HG03139 (cell line): ENCODE measurements around the gene GBP4.

Experiments
- ATAC-seq: cut with Tn5 transposase; IDR thresholded peaks from one replicate; pipeline ENCODE4 v1.9.1; 2021; ENCODE audit not compliant: unreplicated experiment

GBP4 gene

DNA sequence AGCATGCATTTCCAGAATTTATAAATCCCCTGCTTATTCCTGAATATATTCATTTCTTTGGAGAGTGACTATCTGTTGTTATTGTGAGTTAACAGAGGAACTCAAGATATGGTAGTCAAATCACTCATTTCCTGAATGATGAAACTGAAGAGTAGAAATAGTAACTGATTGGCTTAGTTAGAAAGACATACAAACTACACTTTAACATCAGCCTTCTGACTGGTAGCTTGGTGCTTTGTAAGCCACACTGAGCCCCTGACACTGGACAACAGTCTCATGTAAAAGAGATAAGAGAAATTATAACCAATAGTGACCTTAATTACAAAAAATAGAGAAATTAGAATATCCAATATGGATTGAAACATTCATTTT, 27.7 kb downstream of the GBP4 start:
- no peak for ATAC-seq

- ATAC-seq, result no peak
Measured at GRCh38 chr1:89170170-89171066, 28.3 kb downstream of the GBP4 start.

- ATAC-seq, result no peak
Measured at GRCh38 chr1:89169166-89169565, 29.6 kb downstream of the GBP4 start.

DNA sequence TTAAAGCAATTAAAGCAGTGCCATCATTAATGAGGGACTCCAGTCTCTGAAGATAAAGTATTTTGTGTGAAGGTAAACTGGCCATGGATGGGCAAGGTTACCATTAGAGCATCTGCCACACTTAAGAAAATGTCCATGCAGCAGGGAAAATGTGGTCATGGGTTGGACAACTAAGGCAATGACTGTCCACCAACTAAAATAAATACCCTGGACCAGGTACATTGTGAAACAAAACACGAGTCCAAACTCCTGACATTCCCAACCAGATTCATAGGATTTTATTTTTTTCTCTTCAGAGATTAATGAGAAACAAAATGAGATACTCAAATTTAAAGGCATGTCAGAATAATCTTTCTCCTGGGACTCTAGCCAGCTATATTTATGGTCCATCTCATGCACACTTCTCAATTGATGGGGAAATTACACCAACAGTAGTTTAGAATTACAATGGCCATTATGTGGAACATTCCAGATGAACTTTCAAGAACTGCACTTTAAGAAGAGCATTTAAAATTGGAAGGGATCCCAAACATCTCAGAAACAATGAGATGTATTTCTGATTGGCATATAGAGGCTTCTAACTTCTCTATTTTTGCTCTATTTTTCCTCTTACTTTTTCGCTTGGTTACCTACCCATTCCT, 31.0 kb downstream of the GBP4 start:
- no peak for ATAC-seq

DNA sequence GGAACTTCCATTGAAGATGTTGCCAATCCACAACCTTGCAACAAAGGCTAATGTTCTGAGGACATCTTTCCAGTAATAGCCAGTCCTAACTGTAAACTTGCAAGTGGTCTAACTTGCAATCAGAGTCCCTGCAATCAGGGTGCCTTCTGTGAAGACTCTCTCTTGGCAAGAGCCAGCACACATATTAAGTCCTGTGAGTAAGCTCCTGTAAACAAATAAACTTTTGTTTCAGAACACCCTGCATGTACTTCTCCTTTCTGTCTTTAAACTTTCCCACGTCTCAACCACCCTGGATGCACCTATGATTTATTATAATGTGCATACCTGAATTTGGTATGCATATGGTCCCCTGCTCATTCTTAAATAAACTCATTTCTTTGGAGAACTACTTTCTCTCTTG, 32.0 kb downstream of the GBP4 start:
- no peak for ATAC-seq

GRCh38 chr1:89165811-89166210, 32.9 kb downstream of the GBP4 start:
- ATAC-seq, result no peak

GRCh38 chr1:89151047-89151446, 47.7 kb downstream of the GBP4 start:
- ATAC-seq, result no peak

GRCh38 chr1:89149976-89150375, 48.8 kb downstream of the GBP4 start:
- ATAC-seq, result no peak

- no peak for ATAC-seq
Measured at GRCh38 chr1:89149229-89149628, 49.5 kb downstream of the GBP4 start.

DNA sequence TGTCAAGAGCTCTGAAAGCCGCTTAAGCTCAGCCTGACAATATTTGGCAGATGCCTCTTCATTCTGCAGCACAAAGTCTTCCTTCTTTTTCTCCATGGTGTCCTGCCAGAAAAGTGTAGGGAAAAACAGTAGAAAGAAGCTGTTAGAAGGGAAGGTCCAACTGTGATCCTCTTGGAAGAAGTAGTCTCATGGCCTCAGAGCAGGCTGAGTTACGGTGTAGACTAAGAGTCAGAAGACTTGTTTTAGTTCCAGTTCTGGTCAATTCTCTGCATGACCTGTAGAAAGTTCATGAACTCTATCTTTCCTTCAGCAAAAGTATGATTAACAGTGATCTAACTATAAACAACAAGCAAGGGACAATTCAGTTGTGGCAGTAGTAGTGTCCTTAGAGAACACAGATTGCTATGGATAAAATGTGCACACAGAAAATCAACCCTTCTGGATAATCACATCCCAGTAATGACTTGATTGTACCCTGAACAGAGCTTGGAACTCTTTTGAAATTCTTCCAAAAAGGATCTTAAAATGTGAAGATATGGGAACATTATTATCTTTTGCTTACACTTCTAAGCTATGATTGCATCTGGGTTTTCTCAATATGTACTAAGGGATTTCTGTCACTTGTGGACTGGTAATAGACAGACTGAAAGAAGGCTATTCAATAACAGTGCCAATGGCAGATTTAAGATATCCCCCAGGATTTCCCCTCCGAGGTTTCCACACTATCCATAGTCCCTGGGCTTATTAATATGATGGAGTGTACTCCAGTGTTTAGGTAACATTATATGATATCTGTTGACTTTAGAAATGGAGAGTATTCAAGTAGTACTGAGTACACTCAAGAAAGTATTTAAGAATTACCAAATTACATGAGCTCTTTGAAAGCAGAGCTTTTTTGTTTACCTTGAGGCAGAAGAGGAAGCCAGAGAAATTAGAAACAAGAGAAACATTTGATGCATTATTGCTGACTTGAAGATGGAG, 50.8 kb downstream of the GBP4 start:
- ATAC-seq, result no peak

DNA sequence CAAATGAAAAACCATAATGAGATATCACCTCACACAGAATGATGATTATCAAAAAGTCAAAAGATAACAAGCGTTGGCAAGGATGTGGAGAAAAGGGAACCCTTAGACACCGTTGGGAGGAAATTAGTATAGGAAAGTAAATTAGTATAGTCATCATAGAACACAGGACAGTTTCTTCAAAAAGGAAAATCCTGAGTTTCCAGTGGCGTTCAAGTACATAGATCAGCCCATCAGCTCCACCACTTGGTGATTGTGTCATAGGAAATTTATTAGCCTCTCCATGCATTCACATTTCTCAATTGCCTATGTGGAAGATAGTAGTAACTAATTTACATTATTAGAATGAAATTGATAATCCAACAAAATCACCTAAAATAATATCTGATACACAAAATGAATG, 52.0 kb downstream of the GBP4 start:
- no peak for ATAC-seq

- ATAC-seq, result no peak
Measured at GRCh38 chr1:89143484-89143883, 55.3 kb downstream of the GBP4 start.

- ATAC-seq, result no peak
Measured at GRCh38 chr1:89142160-89142559, 56.6 kb downstream of the GBP4 start.

- ATAC-seq, result no peak
Measured at GRCh38 chr1:89133747-89134146, 65.0 kb downstream of the GBP4 start.
